Bronchial epithelial cell (primary cell): ENCODE results near the gene MCOLN1. TPM values are rescaled to one million over a fixed set of nuclear protein-coding genes. Genes with fewer than 3 reads are reported as not detected.

Experiments used
- DNase-seq: peaks from one replicate; pipeline ENCODE4 v3.0.0-alpha.2; 2010; ENCODE audit warnings: low read depth
- FAIRE-seq: peaks from 2 replicates; lab custom pipeline; 2011; peaks lifted over from hg19 to GRCh38; lab: Jason Lieb, UNC
- H3K27me3 ChIP-seq: 2 replicates; pipeline ENCODE4 v1.5.1; 2011; ENCODE audit warnings: low read length; ENCODE audit not compliant: control insufficient read depth, insufficient read depth
- H3K36me3 ChIP-seq: 2 replicates; pipeline ENCODE4 v1.5.1; 2011; ENCODE audit warnings: low read length; ENCODE audit not compliant: control insufficient read depth, insufficient read depth
- H3K4me3 ChIP-seq: 2 replicates; pipeline ENCODE4 v1.5.1; 2011; ENCODE audit warnings: mild to moderate bottlenecking, low read depth, low read length, control low read depth
- CTCF ChIP-seq: IDR thresholded peaks from 2 replicates; pipeline ENCODE4 v1.5.1; 2011; ENCODE audit warnings: mild to moderate bottlenecking, moderate library complexity, low read length, control low read depth, inconsistent platforms; ENCODE audit not compliant: insufficient read depth, severe bottlenecking
- total RNA-seq: library from RNA; depleted of rRNA; stranded (reverse); fragments of >200 nt; gene quantifications from 2 replicates; pipeline ENCODE4 v1.2.1, GENCODE V29; 2014

Gene MCOLN1
- total RNA-seq, 1 donor from 2014 or later, result 3.7 TPM

GRCh38 chr19:7504684-7505083 lies 17.7 kb upstream of the MCOLN1 start:
- DNase-seq, result no peak
- H3K4me3 ChIP-seq, result no peak overlapping the region
- peaks cover 2% of the 10 kb centered on the region for H3K27me3 ChIP-seq
- TF ChIP-seq CTCF, result no peak
- no peak for FAIRE-seq
- H3K36me3 ChIP-seq, result no peaks in the 10 kb centered on the region

GRCh38 chr19:7505288-7505681 lies 17.1 kb upstream of the MCOLN1 start:
- Histone ChIP-seq H3K4me3 (no peak overlapping the region), H3K27me3 (peaks cover 2% of the 10 kb centered on the region), H3K36me3 (no peaks in the 10 kb centered on the region)
- FAIRE-seq (no peak), DNase-seq (no peak)
- no peak for TF ChIP-seq CTCF

GRCh38 chr19:7505682-7506384 lies 16.6 kb upstream of the MCOLN1 start:
- TF ChIP-seq CTCF, result no peak
- no peak for DNase-seq
- Histone ChIP-seq H3K36me3 (no peaks in the 10 kb centered on the region), H3K4me3 (peak overlapping the region; percentile 26), H3K27me3 (peaks cover 2% of the 10 kb centered on the region)
- FAIRE-seq, result no peak

- no peak for TF ChIP-seq CTCF
- H3K36me3 ChIP-seq, result no peaks in the 10 kb centered on the region
- FAIRE-seq, result no peak
- peaks cover 2% of the 10 kb centered on the region for H3K27me3 ChIP-seq
- DNase-seq, result peak; percentile 88
- H3K4me3 ChIP-seq, result peak overlapping the region; percentile 5
These were observed 15.8 kb upstream of the MCOLN1 start for GRCh38 chr19:7506385-7507328.

GRCh38 chr19:7507884-7508283 lies 14.5 kb upstream of the MCOLN1 start:
- DNase-seq (peak; percentile 73), FAIRE-seq (no peak)
- no peaks in the 10 kb centered on the region for H3K36me3 ChIP-seq
- H3K27me3 ChIP-seq, result no peaks in the 10 kb centered on the region
- TF ChIP-seq CTCF, result no peak
- no peak overlapping the region for H3K4me3 ChIP-seq
